Measurements from ENCODE around the gene INHBC. TPM values are rescaled to one million over a fixed set of nuclear protein-coding genes. Genes with fewer than 3 reads are reported as not detected.

The INHBC gene
- total RNA-seq, 2 experiments from 2014 or later, result 0.36 TPM; not detected in 1

- no peaks in the 10 kb centered on the region for H4K20me1 ChIP-seq (ENCODE audit: insufficient read depth, low read length)
- H3K79me2 ChIP-seq (ENCODE audit: insufficient read depth, low read depth, low read length), result no peaks in the 10 kb centered on the region
- no peak overlapping the region for H3K4me2 ChIP-seq (ENCODE audit: low read length)
- TF ChIP-seq CTCF (conservative IDR thresholded peaks at IDR 0.05; ENCODE audit: low read length) (no peak), EZH2phosphoT487 (IDR thresholded peaks at IDR 0.05; ENCODE audit: borderline replicate concordance, low read depth, low read length) (no peak)
- no peak overlapping the region for H3K4me3 ChIP-seq (ENCODE audit: low read depth, low read length, poor library complexity, severe bottlenecking)
- BruUV-seq (replicated peaks), result no TSS peak
- intact Hi-C loops (cut with micrococcal nuclease; ENCODE audit: unreplicated experiment), result no loop called here
- H3K9me2 ChIP-seq (ENCODE audit: insufficient read depth, low read length), result no peaks in the 10 kb centered on the region
- ChIA-PET POLR2A (interaction anchor here (0.5 kb wide), 1 partner anchor 25 kb away, joined by 7 read pairs; no protein-coding TSS in a partner anchor), CTCF (ENCODE audit: unreplicated experiment) (no interaction called here)
- no peak overlapping the region for H3K27ac ChIP-seq (ENCODE audit: low read depth, low read length, poor library complexity, severe bottlenecking)
- H3K36me3 ChIP-seq (ENCODE audit: insufficient read depth, low read length), result peaks cover 20% of the 10 kb centered on the region; the same call in 1 of the 2 replicates
- no peaks in the 10 kb centered on the region for H3K4me1 ChIP-seq (ENCODE audit: insufficient read depth, low read length, poor library complexity, severe bottlenecking)
- H2AFZ ChIP-seq (ENCODE audit: low read length), result no peak overlapping the region
- no peaks in the 10 kb centered on the region for H3K9me3 ChIP-seq (ENCODE audit: low read length)
- no peak for DNase-seq (ENCODE audit: low spot score)
These were observed 18.3 kb upstream of the INHBC start for GRCh38 chr12:57416039-57416996.

GRCh38 chr12:57418255-57418654 lies 16.3 kb upstream of the INHBC start:
- Histone ChIP-seq H3K27ac (ENCODE audit: low read depth, low read length, poor library complexity, severe bottlenecking) (no peak overlapping the region), H4K20me1 (ENCODE audit: insufficient read depth, low read length) (no peaks in the 10 kb centered on the region), H3K4me1 (ENCODE audit: insufficient read depth, low read length, poor library complexity, severe bottlenecking) (no peaks in the 10 kb centered on the region), H3K36me3 (ENCODE audit: insufficient read depth, low read length) (peaks cover 28% of the 10 kb centered on the region), H3K79me2 (ENCODE audit: insufficient read depth, low read depth, low read length) (peaks cover 5% of the 10 kb centered on the region; the same call in 1 of the 2 replicates), H3K4me3 (ENCODE audit: low read depth, low read length, poor library complexity, severe bottlenecking) (no peak overlapping the region), H3K9me2 (ENCODE audit: insufficient read depth, low read length) (no peaks in the 10 kb centered on the region), H3K4me2 (ENCODE audit: low read length) (no peak overlapping the region), H3K9me3 (ENCODE audit: low read length) (no peaks in the 10 kb centered on the region), H2AFZ (ENCODE audit: low read length) (no peak overlapping the region)
- TF ChIP-seq CTCF (conservative IDR thresholded peaks at IDR 0.05; ENCODE audit: low read length), result no peak
- no peak for TF ChIP-seq EZH2phosphoT487 (IDR thresholded peaks at IDR 0.05; ENCODE audit: borderline replicate concordance, low read depth, low read length)
- no TSS peak for BruUV-seq (replicated peaks)
- no peak for DNase-seq (ENCODE audit: low spot score)
- intact Hi-C loops (cut with micrococcal nuclease; ENCODE audit: unreplicated experiment), result no loop called here
- ChIA-PET POLR2A (interaction anchor here (0.5 to 1.1 kb wide), 6 partner anchors 12 to 308 kb away, joined by 3 to 6 read pairs (median 4); no protein-coding TSS in a partner anchor), CTCF (ENCODE audit: unreplicated experiment) (interaction anchor here (1.1 kb wide), 1 partner anchor 35 kb away, joined by 3 read pairs; no protein-coding TSS in a partner anchor)

All from OCI-LY7 (cell line).